Measurements from ENCODE around the gene COX4I1.

GRCh38 chr16:85826686-85827247 is 27.3 kb downstream of the COX4I1 start:
- TF ChIP-seq ATF3 (IDR thresholded peaks at IDR 0.05) (no peak), CTCF (IDR thresholded peaks at IDR 0.05 in 2 of 3, conservative IDR thresholded peaks at IDR 0.05 in 1 of 3; ENCODE audit: borderline replicate concordance in 1 of 3, insufficient read depth in 1 of 3, low read depth in 2 of 3, low read length in 2 of 3) (no peak), FOSL1 (IDR thresholded peaks at IDR 0.05; ENCODE audit: low read depth) (no peak), POLR2A (IDR thresholded peaks at IDR 0.05; ENCODE audit: borderline replicate concordance, extremely low read depth, insufficient read depth, insufficient read length) (no peak), CEBPB (IDR thresholded peaks at IDR 0.05; ENCODE audit: low read depth) (no peak), POLR2AphosphoS5 (IDR thresholded peaks at IDR 0.05; ENCODE audit: low read depth, low read length) (no peak), SIN3A (IDR thresholded peaks at IDR 0.05; ENCODE audit: low read depth) (no peak), EZH2 (IDR thresholded peaks at IDR 0.05) (no peak), TCF7L2 (IDR thresholded peaks at IDR 0.05; ENCODE audit: borderline replicate concordance, extremely low read depth, insufficient read depth, insufficient read length) (no peak), JUND (IDR thresholded peaks at IDR 0.05) (no peak), ELF1 (IDR thresholded peaks at IDR 0.05; ENCODE audit: borderline replicate concordance, low read depth) (no peak), EZH2phosphoT487 (IDR thresholded peaks at IDR 0.05; ENCODE audit: borderline replicate concordance) (no peak)

All from HCT116 (cell line).